Stimulated activated CD4-positive, alpha-beta T cell treated with anti-CD3 and anti-CD28 coated beads, Interleukin-12 subunit alpha, Interleukin-12 subunit beta, amount 100 ng/mL, for 24 hours (primary cell): ENCODE results near the gene ZNF248.
"Not testable (repeated sequence)": the region's sequence is repeated elsewhere in the genome, so short reads cannot be mapped to it uniquely, and the experiment has no call there.

Experiments used
- DNase-seq, 2 experiments: peaks; one replicate each; pipeline ENCODE4 v3.0.0-alpha.2; 2020; ENCODE audit warnings: low read depth in 2 of 2

The ZNF248 gene

DNA sequence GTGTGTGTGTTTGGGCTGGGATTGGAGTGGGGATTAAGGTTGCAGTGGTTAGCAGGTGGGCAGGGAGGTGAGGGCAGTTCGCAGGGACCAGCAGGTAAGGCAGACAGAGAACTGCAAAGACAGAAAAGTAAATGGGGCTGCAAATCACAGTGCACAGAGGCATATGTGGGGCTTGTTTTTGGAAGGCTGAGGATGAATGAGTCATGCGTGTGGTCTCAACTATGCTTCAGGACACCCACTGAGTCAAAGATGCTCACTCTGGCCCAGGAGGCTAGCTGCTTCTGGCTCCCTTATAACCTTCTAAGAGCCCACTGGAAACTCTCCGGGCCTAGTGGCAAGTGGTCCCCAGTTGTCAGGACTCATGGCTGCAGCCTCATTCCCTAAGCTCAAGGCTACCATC, 118.2 kb downstream of the ZNF248 start:
- no peak for DNase-seq

DNA sequence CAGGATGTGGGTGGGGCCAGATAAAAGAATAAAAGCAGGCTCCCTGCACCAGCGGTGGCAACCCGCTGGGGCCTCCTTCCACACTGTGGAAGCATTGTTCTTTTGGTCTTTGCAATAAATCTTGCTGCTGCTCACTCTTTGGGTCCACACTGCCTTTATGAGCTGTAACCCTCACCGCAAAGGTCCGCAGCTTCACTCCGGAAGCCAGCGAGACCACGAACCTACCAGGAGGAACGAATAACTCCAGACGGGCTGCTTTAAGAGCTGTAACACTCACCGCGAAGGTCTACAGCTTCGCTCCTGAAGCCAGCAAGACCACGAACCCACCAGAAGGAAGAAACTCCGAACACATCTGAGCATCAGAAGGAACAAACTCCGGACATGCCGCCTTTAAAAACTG, 119.2 kb downstream of the ZNF248 start:
- not testable (repeated sequence) for DNase-seq

DNA sequence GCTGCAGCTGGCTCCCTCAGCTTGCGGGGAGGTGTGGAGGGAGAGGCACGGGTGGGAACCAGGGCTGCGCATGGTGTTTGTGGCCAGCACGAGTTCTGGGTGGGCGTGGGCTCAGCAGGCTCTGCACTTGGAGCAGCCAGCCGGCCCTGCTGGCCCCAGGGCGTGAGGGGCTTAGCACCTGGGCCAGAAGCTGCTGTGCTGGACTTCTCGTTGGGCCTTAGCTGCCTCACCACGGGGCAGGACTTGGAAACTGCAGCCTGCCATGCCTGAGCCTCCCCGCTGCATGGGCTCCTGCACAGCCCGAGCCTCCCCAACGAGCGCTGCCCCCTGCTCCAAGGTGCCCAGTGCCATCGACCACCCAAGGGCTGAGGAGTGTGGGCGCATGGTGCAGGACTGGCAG, 120.1 kb downstream of the ZNF248 start:
- no peak for DNase-seq

DNA sequence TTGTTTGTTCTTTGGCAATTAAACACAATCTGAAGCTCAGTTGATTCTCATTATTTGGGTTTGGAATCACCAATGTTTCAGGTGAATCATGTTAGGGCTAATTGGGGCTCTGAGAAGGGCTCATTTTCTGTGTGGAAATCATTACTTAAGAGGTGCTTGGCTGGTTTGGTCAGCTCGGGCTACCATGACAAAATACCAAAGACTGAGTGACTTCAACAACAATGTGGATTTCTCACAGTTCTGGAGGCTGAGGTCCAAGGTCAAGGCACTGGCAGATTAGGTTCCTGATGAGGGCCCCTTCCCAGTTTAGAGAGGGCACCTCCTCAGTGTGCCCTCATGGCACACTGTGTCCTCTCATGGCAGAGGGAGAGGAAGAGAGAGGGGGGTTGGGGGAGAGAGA, 121.3 kb downstream of the ZNF248 start:
- DNase-seq, result no peak

DNA sequence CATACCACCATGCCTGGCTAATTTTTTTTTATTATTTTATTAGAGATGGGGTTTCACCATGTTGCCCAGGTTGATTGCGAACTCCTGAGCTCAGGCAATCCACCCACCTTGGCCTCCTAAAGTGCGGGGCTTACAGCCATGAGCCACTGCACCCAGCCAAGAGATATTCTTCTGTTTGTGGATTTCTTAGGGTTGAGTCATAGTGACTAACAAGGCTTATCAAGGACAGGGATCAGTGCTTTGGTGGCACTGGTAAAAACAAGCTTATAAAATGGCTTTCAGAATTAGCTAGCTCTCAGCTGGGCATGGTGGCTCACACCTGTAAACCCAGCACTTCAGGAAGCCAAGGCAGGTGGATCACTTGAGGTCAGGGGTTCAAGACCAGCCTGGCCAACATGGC, 122.4 kb downstream of the ZNF248 start:
- no peak for DNase-seq
